SK-N-SH (cell line): Measurements from ENCODE around the gene CSF3. TPM values are rescaled to one million over a fixed set of nuclear protein-coding genes. Genes with fewer than 3 reads are reported as not detected.

Source experiments
- CTCF ChIA-PET: fragments of 300-600, 350-600 bp; formaldehyde crosslinking; extraction: SDS; loops from one replicate; lab custom pipeline; 2021; lab: Yijun Ruan, JAX
- POLR2A ChIA-PET: fragments of 350-600 bp; sonication (Branson Sonifier 250); formaldehyde crosslinking; extraction: SDS; loops from one replicate; lab custom pipeline; 2020; ENCODE audit warnings: antibody characterized with exemption, inconsistent platforms; lab: Yijun Ruan, JAX
- DNase-seq: peaks from one replicate; pipeline ENCODE4 v3.0.0; 2012
- H2AFZ ChIP-seq: fragments of 200-600 bp; sonication (generic); 2 replicates; pipeline ENCODE4 v1.8.1; 2016; ENCODE audit warnings: antibody characterized with exemption, mild to moderate bottlenecking, low read depth
- H3F3A ChIP-seq: fragments of 200-600 bp; sonication (generic); replicated peaks from 2 replicates; pipeline ENCODE3; 2016; ENCODE audit warnings: antibody characterized with exemption, mild to moderate bottlenecking; ENCODE audit not compliant: insufficient read depth
- H3K27ac ChIP-seq, 2 experiments: fragments of 200-500 bp in 1 of 2; fragments of 200-600 bp in 1 of 2; sonication (Bioruptor generic) in 1 of 2; sonication (generic), shearing (Covaris generic) in 1 of 2; 2 replicates each; pipeline versions ENCODE4 v1.5.1 to v1.6.1; 2014 to 2016; ENCODE audit warnings: low read depth in 2 of 2, inconsistent platforms in 1 of 2, low read length in 1 of 2, mild to moderate bottlenecking in 1 of 2, mixed read lengths in 1 of 2
- H3K27me3 ChIP-seq: fragments of 200-600 bp; sonication (generic), shearing (Covaris generic); 2 replicates; pipeline ENCODE4 v1.6.1; 2016; ENCODE audit warnings: mixed run types; ENCODE audit not compliant: insufficient read depth
- H3K36me3 ChIP-seq, 2 experiments: fragments of 200-500 bp in 1 of 2; fragments of 200-600 bp in 1 of 2; sonication (Bioruptor generic) in 1 of 2; sonication (generic) in 1 of 2; replicated peaks in 1 of 2; 2 replicates each; pipeline versions ENCODE3 to v1.5.1; 2014 to 2016; ENCODE audit warnings: low read length in 1 of 2, mild to moderate bottlenecking in 1 of 2; ENCODE audit not compliant: insufficient read depth in 2 of 2, control insufficient read depth in 1 of 2
- H3K4me1 ChIP-seq, 2 experiments: fragments of 200-500 bp in 1 of 2; fragments of 200-600 bp in 1 of 2; sonication (Bioruptor generic) in 1 of 2; sonication (generic), shearing (Covaris generic) in 1 of 2; 2 replicates each; pipeline versions ENCODE4 v1.5.1 to v1.6.1; 2014 to 2016; ENCODE audit warnings: low read depth in 1 of 2, low read length in 1 of 2, mixed run types in 1 of 2; ENCODE audit not compliant: insufficient read depth in 2 of 2, control insufficient read depth in 1 of 2
- H3K4me2 ChIP-seq: fragments of 200-600 bp; sonication (generic), shearing (Covaris generic); 2 replicates; pipeline ENCODE4 v1.6.1; 2017; ENCODE audit warnings: mixed run types
- H3K4me3 ChIP-seq, 2 experiments: fragments of 200-500 bp in 1 of 2; fragments of 200-600 bp in 1 of 2; sonication (Bioruptor generic) in 1 of 2; sonication (generic), shearing (Covaris generic) in 1 of 2; 2 replicates each; pipeline versions ENCODE4 v1.5.1 to v1.8.1; 2014 to 2016; ENCODE audit warnings: low read depth in 2 of 2, inconsistent platforms in 1 of 2, low read length in 1 of 2, mild to moderate bottlenecking in 1 of 2, mixed read lengths in 1 of 2, moderate library complexity in 1 of 2
- H3K79me2 ChIP-seq: fragments of 200-600 bp; sonication (generic); 2 replicates; pipeline ENCODE4 v1.8.1; 2017; ENCODE audit warnings: mild to moderate bottlenecking; ENCODE audit not compliant: insufficient read depth
- H3K9ac ChIP-seq: fragments of 200-600 bp; sonication (generic); 2 replicates; pipeline ENCODE4 v1.6.1; 2017; ENCODE audit warnings: mixed run types
- H3K9me2 ChIP-seq: fragments of 200-600 bp; sonication (generic); 2 replicates; pipeline ENCODE4 v1.6.1; 2017; ENCODE audit warnings: mixed run types
- H3K9me3 ChIP-seq: fragments of 200-600 bp; sonication (generic); 2 replicates; pipeline ENCODE4 v1.6.1; 2017; ENCODE audit warnings: mixed run types, mild to moderate bottlenecking, moderate library complexity
- H4K20me1 ChIP-seq: fragments of 200-600 bp; sonication (generic); 2 replicates; pipeline ENCODE4 v1.6.1; 2017; ENCODE audit warnings: mild to moderate bottlenecking, mixed run types; ENCODE audit not compliant: insufficient read depth
- CHD2 ChIP-seq: fragments of 150-350 bp; IDR thresholded peaks from 2 replicates; pipeline ENCODE4 v1.6.1; 2018; ENCODE audit warnings: low read length; ENCODE audit not compliant: partially characterized antibody
- EP300 ChIP-seq, 2 experiments: IDR thresholded peaks; 2 replicates each; pipeline versions ENCODE4 v1.4.0 to v1.6.1; 2012; ENCODE audit warnings: borderline replicate concordance in 1 of 2, low read depth in 1 of 2, low read length in 1 of 2
- FOXM1 ChIP-seq: IDR thresholded peaks from 2 replicates; pipeline ENCODE4 v1.4.0; 2012; ENCODE audit warnings: low read depth, mild to moderate bottlenecking
- GABPA ChIP-seq: IDR thresholded peaks from 2 replicates; pipeline ENCODE4 v1.4.0; 2012; ENCODE audit warnings: low read depth, mild to moderate bottlenecking
- JUND ChIP-seq: IDR thresholded peaks from 2 replicates; pipeline ENCODE4 v1.4.0; 2012
- NFIC ChIP-seq: IDR thresholded peaks from 2 replicates; pipeline ENCODE4 v1.4.0; 2012; ENCODE audit warnings: borderline replicate concordance
- NRF1 ChIP-seq: IDR thresholded peaks from 2 replicates; pipeline ENCODE4 v1.6.1; 2012; ENCODE audit warnings: low read depth, mild to moderate bottlenecking, low read length
- PBX3 ChIP-seq: IDR thresholded peaks from 2 replicates; pipeline ENCODE4; 2012
- RAD21 ChIP-seq: IDR thresholded peaks from 2 replicates; pipeline ENCODE4 v1.6.1; 2012; ENCODE audit warnings: mild to moderate bottlenecking, low read length
- RFX5 ChIP-seq: IDR thresholded peaks from 2 replicates; pipeline ENCODE4 v1.6.1; 2012; ENCODE audit warnings: mild to moderate bottlenecking, improper control_type of control experiment, low read length
- RXRA ChIP-seq: IDR thresholded peaks from 2 replicates; pipeline ENCODE4 v1.4.0; 2012; ENCODE audit warnings: low read depth, mild to moderate bottlenecking, borderline replicate concordance
- TCF12 ChIP-seq: IDR thresholded peaks from 2 replicates; pipeline ENCODE4 v1.4.0; 2012
- ZBTB33 ChIP-seq: IDR thresholded peaks from 2 replicates; pipeline ENCODE4 v1.4.0; 2012; ENCODE audit warnings: low read depth, borderline replicate concordance
- WGBS: methylation state at CpG from one replicate; pipeline ENCODE4 v1.1.6; 2017; ENCODE audit warnings: low lambda C conversion rate; 5-methylcytosine and 5-hydroxymethylcytosine counted together
- polyA plus RNA-seq, 3 experiments: library from polyadenylated mRNA; depleted of rRNA; stranded (reverse); fragments of >200 nt; gene quantifications; 2 replicates each; pipeline ENCODE4 v1.2.3, GENCODE V29; 2012
- TF ChIP-seq, protein P1 (sequence below): IDR thresholded peaks from 2 replicates; pipeline ENCODE4 v1.4.0; 2012; ENCODE audit warnings: low read depth
- TF ChIP-seq, protein P2 (sequence below): IDR thresholded peaks from 2 replicates; pipeline ENCODE4 v1.6.1; 2012; ENCODE audit warnings: mild to moderate bottlenecking, low read depth, low read length, moderate library complexity

CSF3 gene
- polyA plus RNA-seq, 1 of the 3 experiments (the other 2 are of a cell fraction), result not detected

DNA sequence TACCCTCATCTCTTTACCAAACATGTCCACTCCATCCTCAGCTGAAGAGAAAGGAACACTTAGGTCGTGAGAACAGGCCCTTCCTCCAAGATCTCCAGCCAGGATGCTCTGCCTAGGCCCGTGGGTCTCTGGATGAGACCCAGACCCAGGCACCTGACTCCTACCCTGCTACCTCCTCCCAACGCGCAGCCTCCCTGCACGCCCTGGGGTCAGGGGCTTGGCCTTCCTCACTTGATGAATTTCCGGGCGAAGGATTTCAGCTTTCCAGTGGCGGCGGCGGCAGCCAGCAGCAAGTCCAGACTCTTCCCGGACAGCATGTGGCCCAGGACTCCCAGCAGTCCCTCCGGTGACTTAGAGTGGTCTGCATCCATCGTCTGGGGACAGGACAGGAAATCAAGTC is 13.4 kb downstream of the CSF3 start:
- POLR2A ChIA-PET, result interaction anchor here (1.6 kb wide), 1 partner anchor 58 kb away, joined by 3 read pairs; no protein-coding TSS in a partner anchor
- TF ChIP-seq RAD21 (no peak), NFIC (no peak), RFX5 (no peak), EP300 (IDR thresholded peaks at IDR 0.05; ENCODE audit: borderline replicate concordance in 1 of 2, low read depth in 1 of 2, low read length in 1 of 2) (no peak), CHD2 (no peak), ZBTB33 (no peak), TCF12 (no peak), JUND (no peak), NRF1 (no peak), FOXM1 (no peak), RXRA (no peak), PBX3 (no peak), GABPA (no peak)
- TF ChIP-seq, protein P1, sequence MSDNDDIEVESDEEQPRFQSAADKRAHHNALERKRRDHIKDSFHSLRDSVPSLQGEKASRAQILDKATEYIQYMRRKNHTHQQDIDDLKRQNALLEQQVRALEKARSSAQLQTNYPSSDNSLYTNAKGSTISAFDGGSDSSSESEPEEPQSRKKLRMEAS, result no peak
- TF ChIP-seq, protein P2, sequence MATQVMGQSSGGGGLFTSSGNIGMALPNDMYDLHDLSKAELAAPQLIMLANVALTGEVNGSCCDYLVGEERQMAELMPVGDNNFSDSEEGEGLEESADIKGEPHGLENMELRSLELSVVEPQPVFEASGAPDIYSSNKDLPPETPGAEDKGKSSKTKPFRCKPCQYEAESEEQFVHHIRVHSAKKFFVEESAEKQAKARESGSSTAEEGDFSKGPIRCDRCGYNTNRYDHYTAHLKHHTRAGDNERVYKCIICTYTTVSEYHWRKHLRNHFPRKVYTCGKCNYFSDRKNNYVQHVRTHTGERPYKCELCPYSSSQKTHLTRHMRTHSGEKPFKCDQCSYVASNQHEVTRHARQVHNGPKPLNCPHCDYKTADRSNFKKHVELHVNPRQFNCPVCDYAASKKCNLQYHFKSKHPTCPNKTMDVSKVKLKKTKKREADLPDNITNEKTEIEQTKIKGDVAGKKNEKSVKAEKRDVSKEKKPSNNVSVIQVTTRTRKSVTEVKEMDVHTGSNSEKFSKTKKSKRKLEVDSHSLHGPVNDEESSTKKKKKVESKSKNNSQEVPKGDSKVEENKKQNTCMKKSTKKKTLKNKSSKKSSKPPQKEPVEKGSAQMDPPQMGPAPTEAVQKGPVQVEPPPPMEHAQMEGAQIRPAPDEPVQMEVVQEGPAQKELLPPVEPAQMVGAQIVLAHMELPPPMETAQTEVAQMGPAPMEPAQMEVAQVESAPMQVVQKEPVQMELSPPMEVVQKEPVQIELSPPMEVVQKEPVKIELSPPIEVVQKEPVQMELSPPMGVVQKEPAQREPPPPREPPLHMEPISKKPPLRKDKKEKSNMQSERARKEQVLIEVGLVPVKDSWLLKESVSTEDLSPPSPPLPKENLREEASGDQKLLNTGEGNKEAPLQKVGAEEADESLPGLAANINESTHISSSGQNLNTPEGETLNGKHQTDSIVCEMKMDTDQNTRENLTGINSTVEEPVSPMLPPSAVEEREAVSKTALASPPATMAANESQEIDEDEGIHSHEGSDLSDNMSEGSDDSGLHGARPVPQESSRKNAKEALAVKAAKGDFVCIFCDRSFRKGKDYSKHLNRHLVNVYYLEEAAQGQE, result no peak

More for the DNA sequence above, 13.4 kb downstream of the CSF3 start:
- 90% methylated on average over 13 of the region's 13 CpGs for WGBS
- Histone ChIP-seq H3K27ac (no peak overlapping the region), H3F3A (peaks cover 4% of the 10 kb centered on the region), H3K79me2 (no peaks in the 10 kb centered on the region), H3K9me2 (no peaks in the 10 kb centered on the region), H4K20me1 (no peaks in the 10 kb centered on the region), H3K36me3 (peaks cover 20 to 49% of the 10 kb centered on the region in 2 experiments), H3K27me3 (no peaks in the 10 kb centered on the region), H3K4me1 (no peaks in the 10 kb centered on the region; a peak in 1 of 4 replicates), H2AFZ (no peak overlapping the region), H3K4me3 (no peak overlapping the region), H3K9me3 (no peaks in the 10 kb centered on the region), H3K4me2 (no peak overlapping the region), H3K9ac (no peak overlapping the region)
- CTCF ChIA-PET, result interaction anchor here (1.0 to 7.9 kb wide), 9 partner anchors 14 to 156 kb away, joined by 3 to 143 read pairs (median 5); partner anchors contain the start of gene CSF3
- DNase-seq, result no peak
